ENCODE measurements around the gene TRDN. TPM values are rescaled to one million over a fixed set of nuclear protein-coding genes. Genes with fewer than 3 reads are reported as not detected.
A peak's percentile ranks its signal among the peaks of the same experiment; 100 is the strongest.

The TRDN gene
- total RNA-seq, 1 experiment from 2014 or later: 10.4 TPM

GRCh38 chr6:123569575-123569974 lies 67.2 kb downstream of the TRDN start:
- Histone ChIP-seq H3K9me3 (ENCODE audit: control insufficient read depth, low read depth, low read length) (no peaks in the 10 kb centered on the region), H3K4ac (ENCODE audit: low read depth, low read length) (no peak overlapping the region), H2BK12ac (ENCODE audit: insufficient read length, low read depth, low read length) (no peak overlapping the region), H2BK5ac (ENCODE audit: insufficient read length, low read length) (no peak overlapping the region), H3K23me2 (ENCODE audit: insufficient read length, low read depth, low read length, poor library complexity, severe bottlenecking) (no peaks in the 10 kb centered on the region), H2AK5ac (ENCODE audit: insufficient read length, low read length) (no peak overlapping the region), H3K18ac (ENCODE audit: insufficient read length, low read depth, low read length) (no peak overlapping the region), H3K27me3 (ENCODE audit: insufficient read depth, low read length) (no peaks in the 10 kb centered on the region), H2AFZ (ENCODE audit: low read length) (no peak overlapping the region), H4K20me1 (ENCODE audit: control insufficient read depth, insufficient read depth, insufficient read length) (peaks cover 3% of the 10 kb centered on the region), H3K4me2 (ENCODE audit: insufficient read depth, insufficient read length, low read length) (no peak overlapping the region), H4K5ac (ENCODE audit: insufficient read length, low read depth, low read length) (no peak overlapping the region), H3K23ac (ENCODE audit: insufficient read length, low read depth, low read length) (no peak overlapping the region), H3K56ac (ENCODE audit: insufficient read length, low read depth, low read length) (no peak overlapping the region), H3K14ac (ENCODE audit: insufficient read depth, low read length) (no peak overlapping the region), H3T11ph (ENCODE audit: low read length) (no peak overlapping the region), H2BK120ac (ENCODE audit: low read depth, low read length, poor library complexity, severe bottlenecking) (no peak overlapping the region), H2BK15ac (ENCODE audit: low read depth, low read length) (no peak overlapping the region), H3K79me1 (ENCODE audit: insufficient read depth, low read depth, low read length, poor library complexity, severe bottlenecking) (no peaks in the 10 kb centered on the region), H2BK20ac (ENCODE audit: low read depth, low read length, poor library complexity, severe bottlenecking) (no peak overlapping the region), H4K8ac (replicated peaks; ENCODE audit: insufficient read length, low read depth, low read length) (no peak overlapping the region), H3K27ac (ENCODE audit: insufficient read length, low read depth, low read length) (no peak overlapping the region), H3K79me2 (ENCODE audit: insufficient read depth, low read length) (no peaks in the 10 kb centered on the region), H3K9ac (ENCODE audit: extremely low read depth, insufficient read length, low read length) (no peak overlapping the region), H4K91ac (ENCODE audit: insufficient read length, low read depth, low read length) (no peak overlapping the region), H3K4me1 (ENCODE audit: insufficient read depth, low read length) (peaks cover 3% of the 10 kb centered on the region)
- H3K27ac Mint-ChIP-seq: 0 out of 7 replicates have a peak overlapping the region, but pooled peaks of 1 of the 3 experiments have one; percentile 40
- peaks cover 0 to 14% (median 0%) of the 10 kb centered on the region in 3 experiments; a peak in 2 of 7 replicates for H3K36me3 Mint-ChIP-seq (ENCODE audit: insufficient read depth in 1 of 3, low read depth in 3 of 3)
- H3K9me3 Mint-ChIP-seq: peaks cover 0 to 3% of the 10 kb centered on the region in 2 experiments; a peak in 1 of 5 replicates
- peaks cover 5 to 18% of the 10 kb centered on the region in 2 experiments for H3K4me1 Mint-ChIP-seq
- TF ChIP-seq CTCF (conservative IDR thresholded peaks at IDR 0.05): no peak
- H3K27me3 Mint-ChIP-seq (ENCODE audit: low read depth): no peaks in the 10 kb centered on the region
- no peak overlapping the region for H3K4me3 Mint-ChIP-seq
- no peak for DNase-seq
